Measurements from ENCODE around the gene C19orf12.

GRCh38 chr19:29727906-29728305, 12.8 kb upstream of the C19orf12 start:
- TF ChIP-seq CTCF (IDR thresholded peaks at IDR 0.05; ENCODE audit: borderline replicate concordance, extremely low read depth, low read length, poor library complexity, severe bottlenecking) (no peak), EZH2 (IDR thresholded peaks at IDR 0.05; ENCODE audit: borderline replicate concordance, low read depth, low read length, severe bottlenecking) (no peak)

Measured in DND-41 (cell line).